GM18519 (cell line): ENCODE measurements around the gene AMER2.

ENCODE experiments used
- ATAC-seq: cut with Tn5 transposase; IDR thresholded peaks from one replicate; pipeline ENCODE4 v1.9.1; 2021; ENCODE audit warnings: mild to moderate bottlenecking, moderate library complexity; ENCODE audit not compliant: unreplicated experiment, low FRiP score

AMER2 gene, protein sequence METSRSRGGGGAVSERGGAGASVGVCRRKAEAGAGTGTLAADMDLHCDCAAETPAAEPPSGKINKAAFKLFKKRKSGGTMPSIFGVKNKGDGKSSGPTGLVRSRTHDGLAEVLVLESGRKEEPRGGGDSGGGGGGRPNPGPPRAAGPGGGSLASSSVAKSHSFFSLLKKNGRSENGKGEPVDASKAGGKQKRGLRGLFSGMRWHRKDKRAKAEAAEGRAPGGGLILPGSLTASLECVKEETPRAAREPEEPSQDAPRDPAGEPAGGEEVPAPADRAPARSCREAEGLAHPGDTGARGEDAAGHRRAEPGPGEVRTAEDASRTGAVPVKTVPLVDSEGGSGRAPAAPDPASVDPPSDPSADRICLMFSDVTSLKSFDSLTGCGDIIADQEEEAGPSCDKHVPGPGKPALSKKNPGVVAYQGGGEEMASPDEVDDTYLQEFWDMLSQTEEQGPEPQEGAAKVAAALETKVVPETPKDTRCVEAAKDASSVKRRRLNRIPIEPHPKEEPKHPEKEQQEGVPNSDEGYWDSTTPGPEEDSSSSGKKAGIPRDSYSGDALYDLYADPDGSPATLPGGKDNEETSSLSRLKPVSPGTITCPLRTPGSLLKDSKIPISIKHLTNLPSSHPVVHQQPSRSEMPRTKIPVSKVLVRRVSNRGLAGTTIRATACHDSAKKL

DNA sequence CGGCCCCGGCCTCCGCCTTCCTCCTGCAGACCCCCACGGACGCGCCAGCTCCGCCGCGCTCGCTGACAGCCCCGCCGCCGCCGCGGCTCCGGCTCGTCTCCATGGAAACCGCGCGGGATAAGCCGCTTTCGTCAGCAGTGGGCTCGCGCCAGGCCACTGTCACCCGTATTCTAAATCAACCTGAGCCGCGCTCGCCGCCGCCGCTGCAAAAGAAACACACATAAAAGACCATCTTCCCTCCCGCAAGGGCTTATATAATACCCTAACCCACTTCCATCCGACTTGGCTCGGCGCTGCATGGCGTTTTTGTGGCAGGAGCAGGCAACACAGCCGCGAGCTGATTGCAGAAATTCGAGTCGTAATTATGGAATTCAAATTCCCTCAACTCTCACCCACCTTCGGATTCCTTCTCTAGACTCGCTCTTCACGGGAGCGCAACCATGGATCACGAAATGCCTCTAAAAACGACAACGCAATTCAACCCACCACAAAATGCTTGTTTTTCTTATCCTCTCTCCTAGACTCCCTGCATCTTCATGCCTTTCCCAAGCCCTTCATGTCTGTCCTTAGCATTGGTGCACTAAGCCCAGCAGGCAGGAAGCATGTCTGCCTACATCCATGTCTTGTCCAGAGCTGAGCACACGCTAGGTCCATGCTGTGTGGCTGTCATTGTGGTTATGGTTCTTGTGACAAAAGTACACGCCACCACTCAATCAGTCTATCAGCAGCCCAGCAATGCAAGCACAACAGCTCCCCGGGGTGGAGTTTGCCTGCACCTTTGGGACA, at the start of gene AMER2:
TSS of gene AMER2 (minus strand) at position 772 of the 786 bp plus-strand sequence. CDS start at position 103, 669 bp downstream.
- ATAC-seq: no peak

- no peak for ATAC-seq
Observed at GRCh38 chr13:25218019-25218418, 45.9 kb upstream of the AMER2 start.

DNA sequence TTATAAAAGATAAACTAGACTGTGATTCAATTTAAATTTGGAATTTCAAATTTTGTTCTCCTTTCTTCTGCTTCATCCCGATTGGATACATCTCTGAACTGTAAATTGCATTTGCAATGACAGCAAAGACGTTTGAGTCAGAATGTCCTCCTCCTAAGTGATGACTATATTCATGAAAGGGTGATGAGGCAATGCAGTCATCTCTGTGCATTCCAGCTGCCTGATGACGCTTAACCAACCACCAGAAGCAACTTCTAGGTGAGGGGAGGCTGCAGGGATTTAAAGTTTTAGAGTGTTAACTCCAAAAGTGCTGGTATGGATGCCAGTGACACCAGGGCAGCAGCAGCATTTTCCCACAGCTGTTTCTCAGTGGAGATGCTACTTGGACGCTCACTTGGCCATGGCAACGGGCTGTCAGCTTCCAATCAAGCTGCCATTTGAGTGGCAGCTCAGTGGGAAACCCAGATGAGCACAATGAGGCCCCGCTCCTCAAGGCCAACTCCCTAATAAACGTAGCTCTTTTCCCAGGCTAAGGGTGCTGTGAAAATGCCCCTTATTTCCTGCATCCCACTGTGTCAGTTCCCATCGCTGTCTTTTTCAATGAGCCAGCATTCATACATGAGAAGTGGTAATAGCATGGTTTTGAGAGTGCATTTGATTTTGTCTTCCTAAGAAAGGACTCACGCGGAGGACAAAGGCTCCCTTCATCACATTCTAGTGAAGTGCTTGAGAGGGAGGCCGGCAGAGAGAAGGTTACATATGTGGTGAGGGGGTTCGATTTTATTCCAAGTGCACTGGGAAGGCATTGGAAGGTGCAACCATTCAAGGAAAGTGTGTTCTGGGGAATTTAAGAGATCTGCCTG, 45.2 kb upstream of the AMER2 start:
- no peak for ATAC-seq

DNA sequence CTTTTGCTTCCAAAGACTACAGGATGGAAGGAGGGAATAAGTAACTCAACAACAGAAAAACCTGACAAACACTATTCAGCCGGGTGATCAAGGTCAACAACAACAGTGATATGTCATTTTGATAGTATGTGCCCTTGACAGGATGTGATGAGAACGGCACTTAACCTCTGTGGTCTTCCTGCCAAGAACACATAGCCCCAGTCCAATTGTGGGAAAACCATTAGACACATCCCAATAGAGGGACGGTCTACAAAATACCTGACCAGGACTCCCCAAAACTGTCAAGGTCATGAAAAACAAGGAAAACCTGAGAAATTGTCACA, 43.1 kb upstream of the AMER2 start:
- ATAC-seq: no peak

- no peak for ATAC-seq
Observed at GRCh38 chr13:25214491-25215252, 42.6 kb upstream of the AMER2 start.

- no peak for ATAC-seq
Observed at GRCh38 chr13:25213715-25214114, 41.6 kb upstream of the AMER2 start.

DNA sequence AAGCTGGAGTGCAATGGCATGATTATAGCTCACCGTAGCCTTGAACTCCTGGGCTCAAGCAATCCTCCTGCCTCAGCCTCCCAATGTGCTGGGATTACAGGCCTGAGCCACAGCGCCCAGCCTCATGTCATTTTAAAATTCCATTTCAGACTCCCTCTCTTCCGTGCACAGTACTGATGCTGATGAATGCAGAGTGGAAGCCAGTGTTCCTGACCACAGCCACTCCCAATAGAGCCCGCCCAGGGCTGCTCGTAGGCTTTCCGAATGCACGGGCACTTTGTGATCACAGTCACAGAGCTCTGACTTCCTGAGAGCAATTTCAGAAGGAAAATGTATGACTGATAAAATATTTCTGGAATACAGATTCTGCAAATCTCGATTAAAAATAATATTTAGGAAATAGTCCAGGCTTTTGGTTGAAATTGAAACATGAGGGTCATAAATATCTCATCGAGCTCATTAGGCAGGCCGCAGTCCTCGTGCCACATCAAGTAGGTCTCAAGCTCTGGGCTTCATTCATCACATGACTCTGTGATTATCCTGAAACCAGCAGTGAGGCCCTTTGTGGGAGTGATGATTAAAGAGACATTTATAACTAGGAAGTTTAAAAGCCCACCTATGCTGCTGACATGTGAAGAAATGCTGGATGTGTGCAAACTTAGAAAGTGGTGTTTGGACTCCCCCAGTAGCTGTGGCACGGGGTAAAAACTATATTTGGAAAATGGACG, 38.9 kb upstream of the AMER2 start:
- no peak for ATAC-seq

DNA sequence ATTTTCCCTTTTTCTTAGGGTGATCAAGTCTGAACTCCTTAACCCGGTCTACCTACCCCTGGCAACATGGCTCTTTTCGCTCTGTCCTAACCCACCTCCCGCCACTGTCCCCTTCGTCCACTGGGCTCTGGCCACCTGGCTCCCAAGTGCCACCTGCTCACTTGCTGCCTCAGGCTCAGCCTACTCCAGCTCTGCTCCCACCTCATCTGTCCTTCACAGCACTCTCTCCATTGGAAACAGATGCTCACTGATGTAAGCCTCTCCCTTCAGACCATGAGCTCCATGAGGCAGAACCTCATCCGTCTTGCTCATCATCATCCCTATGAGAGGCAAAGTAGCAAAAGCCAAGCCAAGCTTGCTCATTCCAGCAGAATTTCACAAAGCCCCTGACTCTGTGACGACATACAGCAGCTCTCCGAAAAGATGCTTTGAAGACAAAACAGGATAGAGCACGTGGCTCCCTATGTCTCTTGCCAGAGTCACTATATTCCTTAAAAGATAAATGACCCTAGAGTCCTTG, 35.3 kb upstream of the AMER2 start:
- ATAC-seq: no peak

- no peak for ATAC-seq
Observed at GRCh38 chr13:25204863-25205262, 32.8 kb upstream of the AMER2 start.

DNA sequence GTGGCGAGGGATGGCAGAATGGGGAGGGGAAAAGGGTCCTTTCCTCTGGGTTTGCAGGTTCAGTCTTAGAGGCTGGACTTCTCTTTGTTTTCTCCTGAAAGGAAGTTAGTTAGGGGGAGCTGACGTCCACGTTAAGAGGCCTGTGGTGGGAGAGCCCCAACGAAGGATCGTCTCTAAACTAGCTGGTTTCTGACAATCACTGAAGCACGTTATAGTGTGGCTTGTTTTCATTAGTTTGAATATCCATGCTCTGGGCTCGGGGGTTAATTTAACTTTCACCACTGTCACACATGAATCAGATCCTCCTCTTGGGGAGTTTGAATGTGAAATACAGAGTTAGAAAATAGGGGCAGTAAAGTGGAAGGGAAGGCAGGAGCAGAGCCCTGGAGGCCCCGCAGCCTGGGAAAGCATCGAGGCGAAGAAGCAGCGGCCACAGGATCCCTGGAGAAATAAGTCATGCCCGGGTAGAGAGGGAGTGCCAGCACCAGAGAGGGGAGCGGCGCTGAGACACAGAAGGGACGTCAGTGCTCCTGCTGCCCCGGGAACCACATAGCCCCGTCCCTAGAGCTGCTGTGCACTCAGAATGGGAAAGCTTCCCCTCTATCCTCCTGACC, 31.1 kb upstream of the AMER2 start:
- ATAC-seq: no peak

DNA sequence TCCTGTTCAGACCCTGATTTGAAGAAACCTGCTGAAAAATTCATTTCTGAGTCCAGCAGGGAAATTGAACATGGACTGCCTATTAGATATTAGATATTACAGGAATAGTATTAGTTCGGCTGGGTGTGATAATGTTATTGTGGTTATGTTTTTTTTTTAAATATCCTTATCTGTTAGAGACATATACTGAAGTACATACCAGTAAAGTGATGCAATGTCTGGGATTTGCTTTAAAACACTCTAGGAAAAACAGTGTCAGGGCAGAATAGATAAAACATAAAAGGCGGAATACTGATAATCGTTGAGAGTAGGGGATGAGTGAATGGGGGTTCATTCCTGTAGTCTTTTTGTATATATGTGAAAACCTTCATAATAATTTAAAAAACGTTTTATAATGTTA, 28.7 kb upstream of the AMER2 start:
- no peak for ATAC-seq

DNA sequence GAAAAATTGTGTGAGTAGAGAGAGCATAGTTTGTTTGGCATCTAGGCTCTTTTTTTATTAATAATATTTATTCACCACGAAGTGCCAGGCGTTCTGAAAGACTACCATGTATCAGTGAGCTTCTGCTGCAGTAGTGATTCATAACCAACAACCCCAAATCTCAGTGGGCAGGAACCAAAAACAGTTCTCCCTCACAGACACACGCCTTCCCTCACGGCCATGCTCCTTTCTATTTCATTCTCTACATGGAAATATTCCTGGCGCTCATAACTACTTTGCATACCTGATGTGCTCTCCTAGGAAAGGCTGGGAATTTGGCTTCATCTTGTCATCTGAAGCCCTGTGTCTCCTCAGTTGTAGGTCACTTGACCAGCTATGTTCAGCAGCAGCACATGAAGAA, 26.6 kb upstream of the AMER2 start:
- ATAC-seq: no peak

DNA sequence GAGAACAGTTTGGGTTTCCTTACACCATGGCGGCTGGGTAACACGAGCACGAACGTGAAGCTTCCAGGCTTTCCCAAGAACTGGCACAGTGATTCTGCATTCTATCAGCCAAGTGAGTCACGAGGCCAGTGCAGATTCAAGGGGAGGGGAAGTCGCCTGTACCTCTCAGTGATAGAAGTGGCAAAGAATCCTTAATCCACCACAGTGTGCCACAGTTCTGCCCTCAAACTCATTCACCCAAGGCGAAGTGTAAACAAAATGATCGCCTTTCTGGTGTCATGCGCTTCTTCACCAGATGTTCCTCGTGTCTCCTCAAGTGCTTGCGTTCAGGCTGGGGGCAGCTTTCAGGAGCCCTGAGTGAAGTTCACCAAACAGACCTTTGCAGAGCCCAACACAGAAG, 24.9 kb upstream of the AMER2 start:
- no peak for ATAC-seq

- no peak for ATAC-seq
Observed at GRCh38 chr13:25192936-25193335, 20.8 kb upstream of the AMER2 start.

DNA sequence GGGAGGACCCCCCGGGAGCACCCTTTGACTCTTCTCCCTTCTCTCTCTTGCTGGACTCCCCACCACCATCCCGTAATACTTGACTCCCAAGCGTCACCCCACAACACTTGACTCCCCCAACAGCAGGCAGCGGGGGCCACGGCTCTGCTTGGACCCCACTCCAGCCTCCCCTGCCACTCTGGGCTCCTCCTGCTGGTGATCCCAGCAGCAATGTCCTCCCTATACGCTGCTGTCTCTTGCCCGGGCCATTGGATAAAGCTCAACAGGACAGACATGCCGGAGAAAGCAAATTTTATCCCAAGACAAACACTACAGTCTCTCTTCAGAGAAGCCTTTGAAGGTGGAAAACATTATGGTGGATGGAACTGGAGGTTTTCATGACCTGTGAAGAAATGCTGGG, 20.4 kb upstream of the AMER2 start:
- ATAC-seq: no peak

- ATAC-seq: no peak
Observed at GRCh38 chr13:25192052-25192451, 20.0 kb upstream of the AMER2 start.

DNA sequence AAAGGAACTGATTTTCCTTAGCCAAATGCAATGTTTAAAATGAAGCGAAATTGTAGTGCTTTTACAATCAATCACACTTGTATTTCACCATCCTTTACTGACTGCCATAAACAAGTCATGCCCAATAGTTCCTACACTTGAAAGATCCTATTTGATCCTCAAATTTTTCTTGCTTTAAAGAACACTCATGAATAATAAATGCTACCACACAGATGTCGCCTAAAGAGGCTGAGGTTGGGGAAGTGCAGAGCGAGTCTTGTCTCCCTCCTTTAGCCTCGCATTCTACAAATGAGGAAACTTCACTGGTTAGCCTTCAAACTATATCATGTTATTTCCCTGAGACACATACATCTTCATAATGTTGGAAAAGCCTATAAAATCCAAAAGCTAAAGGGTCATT, 18.7 kb upstream of the AMER2 start:
- ATAC-seq: no peak

DNA sequence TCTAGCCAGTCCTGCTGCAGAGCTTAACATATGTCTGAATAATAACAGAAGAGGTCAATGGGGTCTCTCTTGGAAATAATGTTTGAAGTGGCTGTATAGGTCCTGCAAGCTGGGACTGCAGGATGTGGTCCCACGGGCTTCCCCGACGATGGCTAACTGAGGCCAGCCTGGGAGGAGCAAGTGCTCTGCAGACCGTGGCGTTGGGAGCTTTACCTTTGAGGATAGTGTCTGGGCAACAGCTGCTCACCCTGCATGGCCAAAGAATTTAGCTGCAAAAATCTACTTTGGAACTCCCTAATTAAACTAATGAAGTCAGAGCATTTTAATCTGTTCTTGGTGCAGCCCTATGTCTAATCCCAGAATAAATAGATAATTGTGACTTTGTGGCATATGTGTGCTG, 18.2 kb upstream of the AMER2 start:
- no peak for ATAC-seq

GRCh38 chr13:25187596-25187995, 15.5 kb upstream of the AMER2 start:
- no peak for ATAC-seq
